HTR-8/SVneo (cell line): ENCODE data around the gene DNAJB8.

Experiments
- DNase-seq: peaks from one replicate; pipeline ENCODE4 v3.0.0; 2011; ENCODE audit warnings: low spot score, mixed read lengths; ENCODE audit not compliant: insufficient read length
- FAIRE-seq: peaks from 2 replicates; lab custom pipeline; 2011; peaks lifted over from hg19 to GRCh38; lab: Jason Lieb, UNC

Gene DNAJB8

GRCh38 chr3:128452678-128453275, 13.9 kb downstream of the DNAJB8 start:
- no peak for FAIRE-seq
- no peak for DNase-seq

- FAIRE-seq = no peak
- DNase-seq = no peak
Measured at GRCh38 chr3:128452120-128452519, 14.6 kb downstream of the DNAJB8 start.

GRCh38 chr3:128449111-128449638, 17.5 kb downstream of the DNAJB8 start:
- FAIRE-seq (no peak), DNase-seq (no peak)

GRCh38 chr3:128448491-128448890, 18.2 kb downstream of the DNAJB8 start:
- FAIRE-seq = no peak
- no peak for DNase-seq

- no peak for DNase-seq
Measured at GRCh38 chr3:128447561-128448013, 19.1 kb downstream of the DNAJB8 start.

GRCh38 chr3:128446821-128447220, 19.9 kb downstream of the DNAJB8 start:
- FAIRE-seq (no peak), DNase-seq (no peak)

More at GRCh38 chr3:128447561-128448013, 19.1 kb downstream of the DNAJB8 start:
- FAIRE-seq = no peak

GRCh38 chr3:128445357-128445756, 21.3 kb downstream of the DNAJB8 start:
- no peak for DNase-seq
- peak; percentile 99 for FAIRE-seq

- FAIRE-seq = no peak
- no peak for DNase-seq
Measured at GRCh38 chr3:128443771-128444170, 22.9 kb downstream of the DNAJB8 start.

- DNase-seq = no peak
- no peak for FAIRE-seq
Measured at GRCh38 chr3:128442949-128443348, 23.7 kb downstream of the DNAJB8 start.

- DNase-seq (no peak), FAIRE-seq (no peak)
Measured at GRCh38 chr3:128442070-128442469, 24.6 kb downstream of the DNAJB8 start.

- DNase-seq = peak; percentile 51
- peak; percentile 46 for FAIRE-seq
Measured at GRCh38 chr3:128439226-128439625, 27.5 kb downstream of the DNAJB8 start.

- FAIRE-seq = no peak
Measured at GRCh38 chr3:128438488-128439072, 28.1 kb downstream of the DNAJB8 start.

GRCh38 chr3:128436214-128436613, 30.5 kb downstream of the DNAJB8 start:
- DNase-seq = no peak
- no peak for FAIRE-seq

More at GRCh38 chr3:128438488-128439072, 28.1 kb downstream of the DNAJB8 start:
- no peak for DNase-seq

- no peak for FAIRE-seq
- no peak for DNase-seq
Measured at GRCh38 chr3:128435561-128435960, 31.1 kb downstream of the DNAJB8 start.

GRCh38 chr3:128435058-128435457, 31.6 kb downstream of the DNAJB8 start:
- FAIRE-seq (no peak), DNase-seq (no peak)

GRCh38 chr3:128434524-128434923, 32.2 kb downstream of the DNAJB8 start:
- FAIRE-seq (no peak), DNase-seq (no peak)

GRCh38 chr3:128433837-128434165, 32.9 kb downstream of the DNAJB8 start:
- FAIRE-seq (no peak), DNase-seq (peak; percentile 44)

GRCh38 chr3:128432971-128433836, 33.5 kb downstream of the DNAJB8 start:
- FAIRE-seq = no peak
- DNase-seq = no peak

- FAIRE-seq = no peak
- no peak for DNase-seq
Measured at GRCh38 chr3:128432301-128432970, 34.3 kb downstream of the DNAJB8 start.

- no peak for FAIRE-seq
- DNase-seq = no peak
Measured at GRCh38 chr3:128431803-128432300, 34.8 kb downstream of the DNAJB8 start.
